Neural cell (in vitro differentiated cells): ENCODE results near the gene TP53I11. TPM values are rescaled to one million over a fixed set of nuclear protein-coding genes. Genes with fewer than 3 reads are reported as not detected.

ENCODE experiments used
- H2AFZ ChIP-seq: fragments of 200-600, 300-800 bp; sonication (generic), shearing (Covaris generic); 2 replicates; pipeline ENCODE4 v1.6.0; 2014; ENCODE audit warnings: low read depth, mild to moderate bottlenecking, antibody characterized with exemption, low read length, moderate library complexity
- H3F3A ChIP-seq: fragments of 200-600 bp; shearing (Covaris generic); 2 replicates; pipeline ENCODE4 v1.6.1; 2016; ENCODE audit warnings: mild to moderate bottlenecking, moderate library complexity, mixed read lengths, antibody characterized with exemption, low read length; ENCODE audit not compliant: insufficient read depth, poor library complexity, severe bottlenecking
- H3K27ac ChIP-seq: fragments of 200-600, 300-800 bp; sonication (generic), shearing (Covaris generic); 2 replicates; pipeline ENCODE4 v1.5.1; 2014; ENCODE audit warnings: mild to moderate bottlenecking, low read length, moderate library complexity
- H3K27me3 ChIP-seq: fragments of 300-800, 200-600 bp; sonication (generic), shearing (Covaris generic); 2 replicates; pipeline ENCODE4 v1.6.0; 2014; ENCODE audit warnings: mild to moderate bottlenecking, low read depth, low read length, moderate library complexity; ENCODE audit not compliant: insufficient read depth
- H3K36me3 ChIP-seq: fragments of 300-800, 200-600 bp; sonication (generic), shearing (Covaris generic); 2 replicates; pipeline ENCODE4 v1.5.1; 2014; ENCODE audit warnings: mild to moderate bottlenecking, antibody characterized with exemption, low read length, moderate library complexity; ENCODE audit not compliant: insufficient read depth
- H3K4me2 ChIP-seq: fragments of 300-800, 200-600 bp; sonication (generic), shearing (Covaris generic); 2 replicates; pipeline ENCODE4 v1.6.0; 2014; ENCODE audit warnings: mild to moderate bottlenecking, low read length
- H3K4me3 ChIP-seq: fragments of 300-800, 200-600 bp; sonication (generic), shearing (Covaris generic); 2 replicates; pipeline ENCODE4 v1.5.1; 2014; ENCODE audit warnings: mild to moderate bottlenecking, low read length, moderate library complexity
- H3K79me2 ChIP-seq: fragments of 200-600 bp; shearing (Covaris generic); replicated peaks from 2 replicates; pipeline ENCODE4 v1.6.0; 2014; ENCODE audit warnings: mild to moderate bottlenecking, low read length, moderate library complexity; ENCODE audit not compliant: insufficient read depth
- H3K9ac ChIP-seq: fragments of 300-800, 200-600 bp; sonication (generic), shearing (Covaris generic); 2 replicates; pipeline ENCODE4 v1.6.1; 2016; ENCODE audit warnings: mild to moderate bottlenecking, low read length, mixed read lengths
- H3K9me2 ChIP-seq: fragments of 200-600 bp; shearing (Covaris generic); 2 replicates; pipeline ENCODE4 v1.6.1; 2016; ENCODE audit warnings: mild to moderate bottlenecking, low read length, mixed read lengths; ENCODE audit not compliant: insufficient read depth
- H3K9me3 ChIP-seq: fragments of 200-600, 300-800 bp; sonication (generic), shearing (Covaris generic); 2 replicates; pipeline ENCODE4 v1.6.1; 2016; ENCODE audit warnings: mild to moderate bottlenecking, mixed run types, low read length, moderate library complexity, mixed read lengths
- H4K20me1 ChIP-seq: fragments of 200-600 bp; shearing (Covaris generic); 2 replicates; pipeline ENCODE4 v1.6.1; 2016; ENCODE audit warnings: mild to moderate bottlenecking, mixed run types; ENCODE audit not compliant: insufficient read depth
- EP300 ChIP-seq: fragments of 450-650 bp; conservative IDR thresholded peaks from 2 replicates; pipeline ENCODE4 v1.6.1; 2014; ENCODE audit warnings: antibody characterized with exemption, mild to moderate bottlenecking, moderate library complexity; ENCODE audit not compliant: poor library complexity, severe bottlenecking
- EZH2 ChIP-seq: fragments of 200-600, 300-800 bp; shearing (Covaris generic), sonication (generic); IDR thresholded peaks from 2 replicates; pipeline ENCODE4 v1.6.1; 2014; ENCODE audit warnings: antibody characterized with exemption, low read length, borderline replicate concordance, mild to moderate bottlenecking; ENCODE audit not compliant: insufficient read depth, poor library complexity, severe bottlenecking
- MXI1 ChIP-seq: fragments of 450-650 bp; conservative IDR thresholded peaks from 2 replicates; pipeline ENCODE4 v1.6.1; 2014; ENCODE audit warnings: antibody characterized with exemption, mild to moderate bottlenecking; ENCODE audit not compliant: poor library complexity, severe bottlenecking
- POLR2AphosphoS5 ChIP-seq: IDR thresholded peaks from 2 replicates; pipeline ENCODE4 v1.6.1; 2012
- RAD21 ChIP-seq: fragments of 450-650 bp; conservative IDR thresholded peaks from 2 replicates; pipeline ENCODE4 v1.6.1; 2014; ENCODE audit warnings: antibody characterized with exemption, mild to moderate bottlenecking, moderate library complexity
- REST ChIP-seq: IDR thresholded peaks from 2 replicates; pipeline ENCODE4 v1.6.1; 2012; ENCODE audit warnings: borderline replicate concordance
- SMC3 ChIP-seq: fragments of 450-650 bp; conservative IDR thresholded peaks from 2 replicates; pipeline ENCODE4 v1.6.1; 2014; ENCODE audit warnings: antibody characterized with exemption, mild to moderate bottlenecking, moderate library complexity; ENCODE audit not compliant: poor library complexity
- TAF1 ChIP-seq: IDR thresholded peaks from 2 replicates; pipeline ENCODE4 v1.6.1; 2012; ENCODE audit warnings: low read depth
- polyA plus RNA-seq: library from polyadenylated mRNA; depleted of rRNA; stranded (reverse); fragments of >200 nt; gene quantifications from 2 replicates; pipeline ENCODE4 v1.2.3, GENCODE V29; 2014
- TF ChIP-seq, protein P1 (sequence below): fragments of 450-650 bp; IDR thresholded peaks from 2 replicates; pipeline ENCODE4 v1.5.1; 2014; ENCODE audit warnings: antibody characterized with exemption, mild to moderate bottlenecking, moderate library complexity; ENCODE audit not compliant: poor library complexity, severe bottlenecking

TP53I11 gene
- polyA plus RNA-seq, 1 donor from 2014 or later, result 30.0 TPM

DNA sequence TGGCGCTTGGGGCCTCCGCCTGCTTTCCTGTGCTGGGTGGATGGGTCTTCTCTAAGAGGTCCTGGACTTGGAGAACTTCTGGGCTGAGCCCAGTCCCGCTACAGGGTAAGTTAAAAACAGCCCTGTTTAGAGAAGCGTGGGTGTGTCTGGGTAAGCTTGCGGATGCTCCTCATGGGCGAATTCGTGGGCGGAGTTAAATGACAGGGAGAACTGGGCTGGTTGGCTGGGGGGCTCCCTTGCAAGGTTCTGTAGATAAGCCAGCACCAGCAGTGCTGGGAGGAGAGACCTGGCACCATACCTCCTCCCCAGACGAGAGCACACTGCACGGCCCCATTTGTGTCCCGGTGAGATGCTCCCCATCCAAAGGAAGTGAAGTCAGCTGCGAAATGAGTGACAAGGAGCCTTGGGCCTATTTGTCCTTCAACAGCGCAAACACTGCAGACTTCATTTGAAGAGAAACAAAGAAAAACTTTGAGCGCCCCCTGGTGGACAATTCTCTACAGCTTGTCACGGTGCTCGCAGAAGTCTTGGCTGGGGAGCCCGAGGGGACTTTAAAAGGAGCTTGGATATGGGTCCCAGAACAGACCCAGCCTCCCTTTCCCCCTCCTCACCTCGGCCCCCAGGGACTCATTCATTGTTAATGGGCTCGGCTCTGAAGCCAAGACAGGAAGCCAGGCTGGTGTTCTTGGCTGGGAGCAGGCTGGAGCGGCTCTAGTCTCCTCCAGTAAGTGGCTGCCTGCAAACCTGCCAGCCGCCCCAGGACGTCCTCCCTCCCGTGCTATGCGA lies 39.5 kb downstream of the TP53I11 start:
- peak overlapping the region; percentile 56 for H3K9ac ChIP-seq
- no peak overlapping the region for H3K4me3 ChIP-seq
- no peaks in the 10 kb centered on the region for H3K9me2 ChIP-seq
- no peaks in the 10 kb centered on the region for H4K20me1 ChIP-seq
- peak overlapping the region; percentile 18 for H2AFZ ChIP-seq
- no peaks in the 10 kb centered on the region for H3K36me3 ChIP-seq
- peak; percentile 50 for TF ChIP-seq EP300
- no peak for TF ChIP-seq EZH2
- TF ChIP-seq SMC3, result peak; percentile 99
- TF ChIP-seq, protein P1, sequence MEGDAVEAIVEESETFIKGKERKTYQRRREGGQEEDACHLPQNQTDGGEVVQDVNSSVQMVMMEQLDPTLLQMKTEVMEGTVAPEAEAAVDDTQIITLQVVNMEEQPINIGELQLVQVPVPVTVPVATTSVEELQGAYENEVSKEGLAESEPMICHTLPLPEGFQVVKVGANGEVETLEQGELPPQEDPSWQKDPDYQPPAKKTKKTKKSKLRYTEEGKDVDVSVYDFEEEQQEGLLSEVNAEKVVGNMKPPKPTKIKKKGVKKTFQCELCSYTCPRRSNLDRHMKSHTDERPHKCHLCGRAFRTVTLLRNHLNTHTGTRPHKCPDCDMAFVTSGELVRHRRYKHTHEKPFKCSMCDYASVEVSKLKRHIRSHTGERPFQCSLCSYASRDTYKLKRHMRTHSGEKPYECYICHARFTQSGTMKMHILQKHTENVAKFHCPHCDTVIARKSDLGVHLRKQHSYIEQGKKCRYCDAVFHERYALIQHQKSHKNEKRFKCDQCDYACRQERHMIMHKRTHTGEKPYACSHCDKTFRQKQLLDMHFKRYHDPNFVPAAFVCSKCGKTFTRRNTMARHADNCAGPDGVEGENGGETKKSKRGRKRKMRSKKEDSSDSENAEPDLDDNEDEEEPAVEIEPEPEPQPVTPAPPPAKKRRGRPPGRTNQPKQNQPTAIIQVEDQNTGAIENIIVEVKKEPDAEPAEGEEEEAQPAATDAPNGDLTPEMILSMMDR, result peak; percentile 96
- peak; percentile 97 for TF ChIP-seq RAD21
- no peak for TF ChIP-seq MXI1
- no peak for TF ChIP-seq TAF1
- no peak overlapping the region for H3K4me2 ChIP-seq
- H3K27ac ChIP-seq, result peak overlapping the region; percentile 52
- H3K9me3 ChIP-seq, result no peaks in the 10 kb centered on the region
- H3F3A ChIP-seq, result no peaks in the 10 kb centered on the region
- H3K27me3 ChIP-seq, result no peaks in the 10 kb centered on the region
- no peaks in the 10 kb centered on the region for H3K79me2 ChIP-seq

GRCh38 chr11:44910591-44910990 lies 40.1 kb downstream of the TP53I11 start:
- Histone ChIP-seq H3K79me2 (no peaks in the 10 kb centered on the region), H3F3A (no peaks in the 10 kb centered on the region), H3K4me3 (no peak overlapping the region), H3K9me3 (no peaks in the 10 kb centered on the region), H3K4me2 (no peak overlapping the region), H3K27me3 (no peaks in the 10 kb centered on the region), H3K27ac (peak overlapping the region; percentile 52), H3K9ac (no peak overlapping the region), H3K36me3 (no peaks in the 10 kb centered on the region), H2AFZ (no peak overlapping the region), H4K20me1 (no peaks in the 10 kb centered on the region), H3K9me2 (no peaks in the 10 kb centered on the region)
- no peak for TF ChIP-seq RAD21
- no peak for TF ChIP-seq MXI1
- no peak for TF ChIP-seq TAF1
- TF ChIP-seq, protein P1, result no peak
- TF ChIP-seq EP300, result no peak
- no peak for TF ChIP-seq SMC3
- no peak for TF ChIP-seq REST
- TF ChIP-seq POLR2AphosphoS5, result no peak
- no peak for TF ChIP-seq EZH2
